ENCODE data around the gene CCDC83.

Gene CCDC83

GRCh38 chr11:85822814-85823213 is 32.4 kb upstream of the CCDC83 start (continued):
- TF ChIP-seq ZIC2 (tag by site-specific recombination; IDR thresholded peaks at IDR 0.05) (no peak), ZNF610 (tag by site-specific recombination; IDR thresholded peaks at IDR 0.05; ENCODE audit: borderline replicate concordance) (no peak), IKZF3 (tag by site-specific recombination; IDR thresholded peaks at IDR 0.05) (no peak)

GRCh38 chr11:85823816-85824215 is 31.4 kb upstream of the CCDC83 start:
- peaks cover 9% of the 10 kb centered on the region for H3K4me1 ChIP-seq (ENCODE audit: control insufficient read depth, insufficient read depth, low read length)
- no peaks in the 10 kb centered on the region for H3K36me3 ChIP-seq (ENCODE audit: control insufficient read depth in 2 of 2, insufficient read depth in 1 of 2, low read length in 2 of 2)
- CTCF ChIA-PET = interaction anchor here (0.6 to 1.2 kb wide), 4 partner anchors 14 to 652 kb away, joined by 3 to 4 read pairs (median 3); no protein-coding TSS in a partner anchor
- H3K4me3 ChIP-seq (ENCODE audit: low read depth, low read length) = no peak overlapping the region
- POLR2A ChIA-PET = no interaction called here
- TF ChIP-seq KLF7 (tag by site-specific recombination; IDR thresholded peaks at IDR 0.05; ENCODE audit: borderline replicate concordance) = no peak
- TF ChIP-seq, protein P1, sequence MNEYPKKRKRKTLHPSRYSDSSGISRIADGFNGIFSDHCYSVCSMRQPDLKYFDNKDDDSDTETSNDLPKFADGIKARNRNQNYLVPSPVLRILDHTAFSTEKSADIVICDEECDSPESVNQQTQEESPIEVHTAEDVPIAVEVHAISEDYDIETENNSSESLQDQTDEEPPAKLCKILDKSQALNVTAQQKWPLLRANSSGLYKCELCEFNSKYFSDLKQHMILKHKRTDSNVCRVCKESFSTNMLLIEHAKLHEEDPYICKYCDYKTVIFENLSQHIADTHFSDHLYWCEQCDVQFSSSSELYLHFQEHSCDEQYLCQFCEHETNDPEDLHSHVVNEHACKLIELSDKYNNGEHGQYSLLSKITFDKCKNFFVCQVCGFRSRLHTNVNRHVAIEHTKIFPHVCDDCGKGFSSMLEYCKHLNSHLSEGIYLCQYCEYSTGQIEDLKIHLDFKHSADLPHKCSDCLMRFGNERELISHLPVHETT (tag by site-specific recombination; IDR thresholded peaks at IDR 0.05) = no peak
- no peak for TF ChIP-seq ZNF121 (tag by site-specific recombination; IDR thresholded peaks at IDR 0.05)
- no peak for TF ChIP-seq MZF1 (tag by site-specific recombination; IDR thresholded peaks at IDR 0.05; ENCODE audit: borderline replicate concordance)
- TF ChIP-seq, protein P2, sequence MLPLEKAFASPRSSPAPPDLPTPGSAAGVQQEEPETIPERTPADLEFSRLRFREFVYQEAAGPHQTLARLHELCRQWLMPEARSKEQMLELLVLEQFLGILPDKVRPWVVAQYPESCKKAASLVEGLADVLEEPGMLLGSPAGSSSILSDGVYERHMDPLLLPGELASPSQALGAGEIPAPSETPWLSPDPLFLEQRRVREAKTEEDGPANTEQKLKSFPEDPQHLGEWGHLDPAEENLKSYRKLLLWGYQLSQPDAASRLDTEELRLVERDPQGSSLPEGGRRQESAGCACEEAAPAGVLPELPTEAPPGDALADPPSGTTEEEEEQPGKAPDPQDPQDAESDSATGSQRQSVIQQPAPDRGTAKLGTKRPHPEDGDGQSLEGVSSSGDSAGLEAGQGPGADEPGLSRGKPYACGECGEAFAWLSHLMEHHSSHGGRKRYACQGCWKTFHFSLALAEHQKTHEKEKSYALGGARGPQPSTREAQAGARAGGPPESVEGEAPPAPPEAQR (tag by site-specific recombination; IDR thresholded peaks at IDR 0.05) = no peak
- TF ChIP-seq ZIC2 (tag by site-specific recombination; IDR thresholded peaks at IDR 0.05) = no peak
- TF ChIP-seq GLI4 (tag by site-specific recombination; IDR thresholded peaks at IDR 0.05) = no peak
- TF ChIP-seq ZNF335 (tag by site-specific recombination; conservative IDR thresholded peaks at IDR 0.05) = no peak
- no peak for TF ChIP-seq ZSCAN23 (tag by site-specific recombination; IDR thresholded peaks at IDR 0.05)
- no peak for TF ChIP-seq ZNF560 (tag by site-specific recombination; IDR thresholded peaks at IDR 0.05; ENCODE audit: borderline replicate concordance)
- no peak for TF ChIP-seq ZFP69B (tag by site-specific recombination; IDR thresholded peaks at IDR 0.05)
- TF ChIP-seq FEZF1 (tag by site-specific recombination; IDR thresholded peaks at IDR 0.05) = no peak
- TF ChIP-seq, protein P3, sequence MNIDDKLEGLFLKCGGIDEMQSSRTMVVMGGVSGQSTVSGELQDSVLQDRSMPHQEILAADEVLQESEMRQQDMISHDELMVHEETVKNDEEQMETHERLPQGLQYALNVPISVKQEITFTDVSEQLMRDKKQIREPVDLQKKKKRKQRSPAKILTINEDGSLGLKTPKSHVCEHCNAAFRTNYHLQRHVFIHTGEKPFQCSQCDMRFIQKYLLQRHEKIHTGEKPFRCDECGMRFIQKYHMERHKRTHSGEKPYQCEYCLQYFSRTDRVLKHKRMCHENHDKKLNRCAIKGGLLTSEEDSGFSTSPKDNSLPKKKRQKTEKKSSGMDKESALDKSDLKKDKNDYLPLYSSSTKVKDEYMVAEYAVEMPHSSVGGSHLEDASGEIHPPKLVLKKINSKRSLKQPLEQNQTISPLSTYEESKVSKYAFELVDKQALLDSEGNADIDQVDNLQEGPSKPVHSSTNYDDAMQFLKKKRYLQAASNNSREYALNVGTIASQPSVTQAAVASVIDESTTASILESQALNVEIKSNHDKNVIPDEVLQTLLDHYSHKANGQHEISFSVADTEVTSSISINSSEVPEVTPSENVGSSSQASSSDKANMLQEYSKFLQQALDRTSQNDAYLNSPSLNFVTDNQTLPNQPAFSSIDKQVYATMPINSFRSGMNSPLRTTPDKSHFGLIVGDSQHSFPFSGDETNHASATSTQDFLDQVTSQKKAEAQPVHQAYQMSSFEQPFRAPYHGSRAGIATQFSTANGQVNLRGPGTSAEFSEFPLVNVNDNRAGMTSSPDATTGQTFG (tag by site-specific recombination; IDR thresholded peaks at IDR 0.05; ENCODE audit: borderline replicate concordance) = no peak
- TF ChIP-seq ZNF324 (tag by site-specific recombination; IDR thresholded peaks at IDR 0.05) = no peak
- no peak for TF ChIP-seq ZNF174 (tag by site-specific recombination; IDR thresholded peaks at IDR 0.05)
- TF ChIP-seq PATZ1 (tag by site-specific recombination; IDR thresholded peaks at IDR 0.05) = no peak
- H3K27ac ChIP-seq (ENCODE audit: extremely low read depth, low read depth, low read length) = no peak overlapping the region
- H3K9me3 ChIP-seq (ENCODE audit: control insufficient read depth, insufficient read depth, low read depth, low read length) = no peaks in the 10 kb centered on the region

Measured in HEK293 (cell line).